GM10266 (cell line): Measurements from ENCODE around the gene SCAMP3.

Source experiments
- DNase-seq: peaks from one replicate; pipeline ENCODE4 v3.0.0; 2012; ENCODE audit errors: extremely low spot score
- CTCF ChIP-seq: IDR thresholded peaks from 2 replicates; pipeline ENCODE4 v1.5.1; 2012; ENCODE audit warnings: mild to moderate bottlenecking, low read depth; ENCODE audit not compliant: control insufficient read depth, insufficient read depth; ENCODE audit errors: missing control alignments

The SCAMP3 gene

GRCh38 chr1:155301342-155301841 lies 39.2 kb upstream of the SCAMP3 start, which contains the start of gene PKLR:
PKLR (minus strand) TSS chr1:155301438; CDS start chr1:155301395, 43 bp downstream.
- DNase-seq, result no peak
- no peak for TF ChIP-seq CTCF

- no peak for TF ChIP-seq CTCF
- no peak for DNase-seq
Measured at GRCh38 chr1:155300553-155301329, 38.6 kb upstream of the SCAMP3 start.

GRCh38 chr1:155300024-155300423 lies 37.9 kb upstream of the SCAMP3 start:
- DNase-seq, result no peak
- TF ChIP-seq CTCF, result no peak

- DNase-seq, result no peak
- TF ChIP-seq CTCF, result no peak
Measured at GRCh38 chr1:155297384-155297783, 35.2 kb upstream of the SCAMP3 start.

DNA sequence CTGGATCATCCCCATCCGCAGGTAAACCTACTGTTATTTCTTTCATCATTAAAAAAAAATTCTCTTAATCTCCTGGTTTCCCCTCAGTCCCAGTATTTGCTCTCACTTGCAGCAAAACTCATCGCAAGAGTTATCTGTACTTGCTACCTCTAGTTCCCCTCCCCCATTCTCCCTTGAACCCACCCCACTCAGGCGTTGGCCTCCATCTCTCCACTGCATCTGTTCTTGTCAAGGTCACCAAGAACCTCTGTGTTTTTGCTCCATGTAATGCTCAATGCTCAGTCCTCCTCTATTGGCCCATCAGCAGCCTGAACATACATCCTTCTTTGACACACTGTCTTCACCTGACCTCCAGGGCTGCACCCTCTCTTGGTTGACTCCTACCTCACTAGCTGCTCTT lies 34.5 kb upstream of the SCAMP3 start:
- no peak for DNase-seq
- no peak for TF ChIP-seq CTCF

GRCh38 chr1:155295942-155296267 lies 33.7 kb upstream of the SCAMP3 start:
- DNase-seq, result no peak
- no peak for TF ChIP-seq CTCF

DNA sequence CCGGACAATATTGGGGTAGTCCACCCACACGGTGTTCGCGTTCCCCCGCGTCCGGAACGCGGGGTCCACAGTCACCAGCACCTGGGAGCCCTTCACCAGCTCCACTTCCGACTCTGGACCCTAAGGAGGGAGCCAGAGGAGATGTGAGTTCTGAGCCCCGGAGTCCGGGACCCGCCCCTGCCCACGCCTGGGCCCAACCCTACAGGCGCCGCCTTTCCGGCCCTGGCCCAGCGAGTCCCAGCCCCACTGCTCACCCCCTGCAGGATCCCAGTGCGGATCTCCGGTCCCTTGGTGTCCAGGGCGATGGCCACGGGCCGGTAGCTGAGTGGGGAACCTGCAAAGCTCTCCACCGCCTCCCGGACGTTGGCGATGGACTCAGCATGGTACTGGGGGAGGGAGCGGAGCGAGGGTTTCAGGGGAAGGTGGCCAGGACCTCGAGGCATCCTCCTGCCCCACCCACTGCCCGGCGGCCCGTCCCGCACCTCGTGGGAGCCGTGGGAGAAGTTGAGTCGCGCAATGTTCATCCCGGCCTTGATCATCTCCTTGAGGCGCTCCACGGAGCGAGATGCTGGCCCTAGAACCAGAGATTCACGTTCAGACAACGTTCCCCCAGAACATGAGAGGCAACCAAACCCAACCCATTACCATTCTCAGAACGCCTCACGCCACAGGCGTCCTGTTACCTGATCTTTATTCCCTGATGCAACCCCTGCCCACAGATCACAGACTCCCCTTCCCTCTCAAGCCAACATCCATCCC lies 33.2 kb upstream of the SCAMP3 start:
- DNase-seq, result no peak
- no peak for TF ChIP-seq CTCF
